DMS114 treated with DMSO at 0.1 percent for 48 hours (cell line): ENCODE measurements around the gene SEC14L1.
"Not testable (repeated sequence)": the region's sequence is repeated elsewhere in the genome, so short reads cannot be mapped to it uniquely, and the experiment has no call there.

ENCODE experiments used
- DNase-seq: peaks from one replicate; lab custom pipeline; 2025; ENCODE audit not compliant: unreplicated experiment; lab: John Stamatoyannopoulos, UW

The SEC14L1 gene

GRCh38 chr17:77140166-77140877 is 447 bp upstream of the SEC14L1 start:
- DNase-seq: peak; percentile 90

- DNase-seq: no peak
Measured at GRCh38 chr17:77141846-77142449, 1.2 kb downstream of the SEC14L1 start.

- DNase-seq: no peak
Measured at GRCh38 chr17:77142689-77143088, 1.9 kb downstream of the SEC14L1 start.

- DNase-seq: no peak
Measured at GRCh38 chr17:77143306-77143705, 2.5 kb downstream of the SEC14L1 start.

GRCh38 chr17:77144227-77144626 is 3.5 kb downstream of the SEC14L1 start:
- DNase-seq: no peak

GRCh38 chr17:77145224-77145611 is 4.4 kb downstream of the SEC14L1 start:
- DNase-seq: no peak

- DNase-seq: no peak
Measured at GRCh38 chr17:77145612-77146245, 5.0 kb downstream of the SEC14L1 start.

- DNase-seq: no peak
Measured at GRCh38 chr17:77146246-77146632, 5.5 kb downstream of the SEC14L1 start.

GRCh38 chr17:77146882-77147281 is 6.1 kb downstream of the SEC14L1 start:
- no peak for DNase-seq

- no peak for DNase-seq
Measured at GRCh38 chr17:77147357-77147801, 6.6 kb downstream of the SEC14L1 start.

- no peak for DNase-seq
Measured at GRCh38 chr17:77148077-77148939, 7.5 kb downstream of the SEC14L1 start.

GRCh38 chr17:77148940-77149510 is 8.3 kb downstream of the SEC14L1 start:
- no peak for DNase-seq

- no peak for DNase-seq
Measured at GRCh38 chr17:77150196-77150595, 9.4 kb downstream of the SEC14L1 start.

- DNase-seq: no peak
Measured at GRCh38 chr17:77151186-77151585, 10.4 kb downstream of the SEC14L1 start.

- not testable (repeated sequence) for DNase-seq
Measured at GRCh38 chr17:77152056-77152455, 11.3 kb downstream of the SEC14L1 start.

GRCh38 chr17:77153472-77153871 is 12.7 kb downstream of the SEC14L1 start:
- no peak for DNase-seq

- no peak for DNase-seq
Measured at GRCh38 chr17:77153999-77154586, 13.3 kb downstream of the SEC14L1 start.

GRCh38 chr17:77155125-77155524 is 14.4 kb downstream of the SEC14L1 start:
- DNase-seq: no peak

- not testable (repeated sequence) for DNase-seq
Measured at GRCh38 chr17:77157766-77158165, 17.0 kb downstream of the SEC14L1 start.

GRCh38 chr17:77160091-77160874 is 19.5 kb downstream of the SEC14L1 start:
- DNase-seq: no peak
